ENCODE results near the gene GPR84. TPM values are rescaled to one million over a fixed set of nuclear protein-coding genes. Genes with fewer than 3 reads are reported as not detected.

Gene GPR84
- total RNA-seq, 1 donor from 2014 or later, result 0.96 TPM

DNA sequence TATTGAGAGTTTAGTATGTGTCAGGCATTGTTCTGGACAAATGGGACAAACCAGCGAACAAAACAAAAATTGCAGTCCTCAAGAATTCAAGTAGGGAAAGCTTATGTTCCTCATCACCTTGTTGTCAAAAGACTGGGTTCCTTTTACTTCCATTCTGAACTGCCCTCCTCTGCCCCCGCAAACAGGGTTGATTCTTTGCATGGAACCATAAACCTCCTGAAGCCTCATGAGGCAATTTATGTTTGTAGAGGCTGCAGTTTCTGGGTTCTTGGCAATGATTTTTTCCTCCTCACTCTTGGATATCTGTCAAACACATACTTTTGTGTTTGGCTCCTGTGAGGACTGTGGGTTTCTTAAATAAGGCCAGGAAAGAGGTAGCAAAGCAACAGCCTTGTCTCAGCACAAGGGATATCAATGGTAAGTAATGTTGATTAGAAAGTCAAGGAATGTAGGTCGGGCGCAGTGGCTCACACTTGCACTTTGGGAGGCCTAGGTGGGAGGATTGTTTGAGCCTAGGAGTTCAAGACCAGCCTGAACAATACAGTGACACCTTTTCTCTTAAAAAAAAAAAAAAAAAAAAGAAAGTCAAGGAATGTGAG, 25.5 kb downstream of the GPR84 start:
- no peak for ATAC-seq
- Histone ChIP-seq H3K9me3 (no peaks in the 10 kb centered on the region), H3K36me3 (peaks cover 35% of the 10 kb centered on the region), H3K27me3 (no peaks in the 10 kb centered on the region), H3K27ac (no peak overlapping the region), H3K4me3 (no peak overlapping the region), H3K4me1 (peaks cover 44% of the 10 kb centered on the region)
- TF ChIP-seq CTCF (IDR thresholded peaks at IDR 0.05), result no peak
- DNase-seq, result no peak
- intact Hi-C loops (cut with DNase I), result no loop called here

- Histone ChIP-seq H3K4me3 (no peak overlapping the region), H3K27ac (no peak overlapping the region)
Measured at GRCh38 chr12:54337854-54338650, 26.2 kb downstream of the GPR84 start.

GRCh38 chr12:54337280-54337842, 26.9 kb downstream of the GPR84 start:
- no peak for DNase-seq
- Histone ChIP-seq H3K9me3 (no peaks in the 10 kb centered on the region), H3K4me3 (no peak overlapping the region), H3K27ac (no peak overlapping the region), H3K4me1 (peaks cover 49% of the 10 kb centered on the region), H3K27me3 (no peaks in the 10 kb centered on the region), H3K36me3 (peaks cover 21% of the 10 kb centered on the region)
- no peak for TF ChIP-seq CTCF (IDR thresholded peaks at IDR 0.05)
- intact Hi-C loops (cut with DNase I), result no loop called here
- peak; percentile 57 for ATAC-seq

More at GRCh38 chr12:54337854-54338650, 26.2 kb downstream of the GPR84 start:
- peaks cover 49% of the 10 kb centered on the region for H3K4me1 ChIP-seq
- intact Hi-C loops (cut with DNase I), result no loop called here
- no peaks in the 10 kb centered on the region for H3K9me3 ChIP-seq
- TF ChIP-seq CTCF (IDR thresholded peaks at IDR 0.05), result no peak
- peaks cover 27% of the 10 kb centered on the region for H3K36me3 ChIP-seq
- no peak for DNase-seq
- H3K27me3 ChIP-seq, result no peaks in the 10 kb centered on the region
- no peak for ATAC-seq

- no peak overlapping the region for H3K4me3 ChIP-seq
- no peaks in the 10 kb centered on the region for H3K36me3 ChIP-seq
- ATAC-seq, result no peak
- DNase-seq, result no peak
- no peak for TF ChIP-seq CTCF (IDR thresholded peaks at IDR 0.05)
- no peaks in the 10 kb centered on the region for H3K9me3 ChIP-seq
- no peaks in the 10 kb centered on the region for H3K27me3 ChIP-seq
- peaks cover 62% of the 10 kb centered on the region for H3K4me1 ChIP-seq
- intact Hi-C loops (cut with DNase I), result no loop called here
- H3K27ac ChIP-seq, result no peak overlapping the region
Measured at GRCh38 chr12:54333420-54334034, 30.8 kb downstream of the GPR84 start.

DNA sequence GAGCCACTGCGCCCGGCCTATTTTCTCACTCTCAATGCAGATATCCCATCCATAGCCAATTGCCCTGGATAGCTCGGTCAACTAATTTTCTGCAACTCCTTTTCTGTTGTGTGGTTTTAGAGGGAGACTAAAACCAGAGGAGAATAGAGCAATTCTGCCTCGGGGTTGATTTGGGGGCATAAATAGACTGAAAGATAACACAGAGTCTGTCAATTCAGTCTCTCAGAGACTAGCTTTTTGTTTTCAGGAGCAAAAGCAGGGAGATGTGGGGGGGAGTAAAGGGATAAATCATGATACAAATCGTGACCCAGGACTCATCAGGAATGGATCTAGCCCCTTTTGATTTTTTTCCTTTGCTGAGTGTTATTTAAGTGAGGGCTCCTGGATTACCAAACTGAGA, 32.8 kb downstream of the GPR84 start:
- Histone ChIP-seq H3K4me3 (no peak overlapping the region), H3K36me3 (no peaks in the 10 kb centered on the region), H3K4me1 (peaks cover 50% of the 10 kb centered on the region), H3K27ac (peak overlapping the region; percentile 6), H3K27me3 (no peaks in the 10 kb centered on the region), H3K9me3 (no peaks in the 10 kb centered on the region)
- intact Hi-C loops (cut with DNase I), result no loop called here
- no peak for ATAC-seq
- TF ChIP-seq CTCF (IDR thresholded peaks at IDR 0.05), result no peak
- no peak for DNase-seq

Measured in upper lobe of right lung (tissue), 1 donor.